Activated T-helper 1 cell treated with Interleukin-2 at 50 U/mL for 16 hours (primary cell): Measurements from ENCODE around the gene IGFALS.

Source experiments
- DNase-seq: peaks from one replicate; pipeline ENCODE4 v3.0.0-alpha.2; 2020; ENCODE audit warnings: low read depth

The IGFALS gene

GRCh38 chr16:1743376-1744337 lies 49.8 kb downstream of the IGFALS start:
- no peak for DNase-seq

- DNase-seq: no peak
Measured at GRCh38 chr16:1741553-1742165, 51.8 kb downstream of the IGFALS start.

- no peak for DNase-seq
Measured at GRCh38 chr16:1740781-1741490, 52.6 kb downstream of the IGFALS start.
